Prostate gland (tissue), 2 donors: ENCODE measurements around the gene ARHGAP6.

Experiments used
- CTCF ChIP-seq, 4 experiments: fragments of 200-600 bp in 2 of 4; fragments of 450-650 bp in 2 of 4; sonication (generic) in 2 of 4; IDR thresholded peaks; 1 replicate in 3 of 4; 2 replicates in 1 of 4; pipeline ENCODE4 v1.5.1; 2016 to 2019; ENCODE audit warnings: antibody characterized with exemption in 4 of 4, mild to moderate bottlenecking in 2 of 4, moderate library complexity in 2 of 4
- POLR2A ChIP-seq: fragments of 450-650 bp; IDR thresholded peaks from one replicate; pipeline ENCODE4 v1.6.1; 2016; ENCODE audit warnings: antibody characterized with exemption, mild to moderate bottlenecking

- TF ChIP-seq CTCF (IDR thresholded peaks at IDR 0.05) (no peak), POLR2A (no peak)
Measured at GRCh38 chrX:11461201-11462001, 204.3 kb downstream of the ARHGAP6 start.
